Neural crest cell (in vitro differentiated cells): Measurements from ENCODE around the gene CABP2. TPM values are rescaled to one million over a fixed set of nuclear protein-coding genes. Genes with fewer than 3 reads are reported as not detected.
A peak's percentile ranks its signal among the peaks of the same experiment; 100 is the strongest.

Source experiments
- DNase-seq: peaks from one replicate; pipeline ENCODE4 v3.0.0; 2021; ENCODE audit warnings: low read depth, mixed read lengths, low spot score
- H3K27ac Mint-ChIP-seq: one replicate; pipeline ENCODE4 v1.8.0; 2021; ENCODE audit warnings: mild to moderate bottlenecking, mixed read lengths; ENCODE audit not compliant: unreplicated experiment
- H3K27me3 Mint-ChIP-seq: 2 replicates; pipeline ENCODE4 v1.8.0; 2021; ENCODE audit warnings: low read depth, mild to moderate bottlenecking, mixed read lengths
- H3K36me3 Mint-ChIP-seq: 2 replicates; pipeline ENCODE4 v1.8.0; 2021; ENCODE audit warnings: low read depth, mild to moderate bottlenecking, mixed read lengths
- H3K4me1 Mint-ChIP-seq: 2 replicates; pipeline ENCODE4 v1.8.0; 2021; ENCODE audit warnings: mixed read lengths
- H3K4me3 Mint-ChIP-seq: one replicate; pipeline ENCODE4 v1.8.0; 2021; ENCODE audit warnings: mild to moderate bottlenecking, mixed read lengths
- H3K9me3 Mint-ChIP-seq: 2 replicates; pipeline ENCODE4 v1.8.0; 2021; ENCODE audit warnings: mixed read lengths
- CTCF ChIP-seq: fragments of 200-600 bp; sonication (generic); conservative IDR thresholded peaks from 2 replicates; pipeline ENCODE4 v1.5.0; 2021; ENCODE audit warnings: antibody characterized with exemption, mild to moderate bottlenecking
- total RNA-seq: library from RNA; stranded (reverse); gene quantifications from 2 replicates; pipeline ENCODE4 v1.2.1, GENCODE V29; 2021

CABP2 gene
- total RNA-seq, 1 donor from 2014 or later: not detected

GRCh38 chr11:67502328-67502979 lies 20.8 kb downstream of the CABP2 start:
- Mint-ChIP-seq H3K9me3 (no peaks in the 10 kb centered on the region), H3K4me1 (peaks cover 27% of the 10 kb centered on the region), H3K27ac (no peak overlapping the region), H3K4me3 (peak overlapping the region; percentile 93), H3K27me3 (no peaks in the 10 kb centered on the region), H3K36me3 (peaks cover 12% of the 10 kb centered on the region)
- DNase-seq: no peak
- no peak for TF ChIP-seq CTCF

- Mint-ChIP-seq H3K4me1 (peaks cover 23% of the 10 kb centered on the region), H3K4me3 (peak overlapping the region; percentile 48), H3K36me3 (peaks cover 12% of the 10 kb centered on the region), H3K9me3 (no peaks in the 10 kb centered on the region), H3K27ac (peak overlapping the region; percentile 43), H3K27me3 (no peaks in the 10 kb centered on the region)
- TF ChIP-seq CTCF: no peak
- no peak for DNase-seq
Measured at GRCh38 chr11:67501854-67502253, 21.4 kb downstream of the CABP2 start.

- DNase-seq: no peak
- no peak overlapping the region for H3K27ac Mint-ChIP-seq
- no peaks in the 10 kb centered on the region for H3K27me3 Mint-ChIP-seq
- H3K4me3 Mint-ChIP-seq: peak overlapping the region; percentile 48
- H3K9me3 Mint-ChIP-seq: no peaks in the 10 kb centered on the region
- peaks cover 15% of the 10 kb centered on the region for H3K4me1 Mint-ChIP-seq
- H3K36me3 Mint-ChIP-seq: peaks cover 12% of the 10 kb centered on the region
- TF ChIP-seq CTCF: no peak
Measured at GRCh38 chr11:67500831-67501715, 22.2 kb downstream of the CABP2 start.

GRCh38 chr11:67500484-67500821 lies 22.8 kb downstream of the CABP2 start:
- H3K36me3 Mint-ChIP-seq: peaks cover 12% of the 10 kb centered on the region
- no peak for TF ChIP-seq CTCF
- H3K4me3 Mint-ChIP-seq: peak overlapping the region; percentile 48
- no peaks in the 10 kb centered on the region for H3K9me3 Mint-ChIP-seq
- no peak for DNase-seq
- H3K4me1 Mint-ChIP-seq: peaks cover 11% of the 10 kb centered on the region
- H3K27ac Mint-ChIP-seq: no peak overlapping the region
- no peaks in the 10 kb centered on the region for H3K27me3 Mint-ChIP-seq

GRCh38 chr11:67499808-67500483 lies 23.3 kb downstream of the CABP2 start:
- Mint-ChIP-seq H3K4me3 (no peak overlapping the region), H3K27me3 (no peaks in the 10 kb centered on the region), H3K36me3 (peaks cover 12% of the 10 kb centered on the region), H3K4me1 (peaks cover 9% of the 10 kb centered on the region), H3K9me3 (no peaks in the 10 kb centered on the region), H3K27ac (no peak overlapping the region)
- no peak for TF ChIP-seq CTCF
- DNase-seq: no peak
